Hepatocyte (in vitro differentiated cells): ENCODE measurements around the gene NCAPH2.

ENCODE experiments used
- CTCF ChIP-seq: fragments of 200-600 bp; sonication (generic); IDR thresholded peaks from 2 replicates; pipeline ENCODE4 v1.5.1; 2016; ENCODE audit warnings: antibody characterized with exemption, mild to moderate bottlenecking; ENCODE audit not compliant: poor library complexity
- EZH2 ChIP-seq: fragments of 200-600 bp; sonication (generic); IDR thresholded peaks from 2 replicates; pipeline ENCODE4 v1.6.1; 2016; ENCODE audit warnings: antibody characterized with exemption, mild to moderate bottlenecking, borderline replicate concordance

- TF ChIP-seq CTCF (no peak), EZH2 (no peak)
Observed at GRCh38 chr22:50479721-50480120, 28.3 kb upstream of the NCAPH2 start.
